ENCODE data around the gene CES3.

The CES3 gene

GRCh38 chr16:66961065-66961744 is at the start of gene CES3:
Gene CES3, plus strand, starts transcription at chr16:66961266. Its CDS starts 42 bp downstream, at chr16:66961308.
- peak; percentile 84 for DNase-seq

- no peak for DNase-seq
Measured at GRCh38 chr16:66911801-66912200, 49.3 kb upstream of the CES3 start.

- DNase-seq = no peak
Measured at GRCh38 chr16:66913081-66913480, 48.0 kb upstream of the CES3 start.

- DNase-seq = no peak
Measured at GRCh38 chr16:66913711-66914110, 47.4 kb upstream of the CES3 start.

GRCh38 chr16:66914541-66914940 is 46.5 kb upstream of the CES3 start:
- no peak for DNase-seq

- DNase-seq = no peak
Measured at GRCh38 chr16:66915041-66915440, 46.0 kb upstream of the CES3 start.

- DNase-seq = no peak
Measured at GRCh38 chr16:66916518-66916917, 44.5 kb upstream of the CES3 start.

GRCh38 chr16:66917741-66918140 is 43.3 kb upstream of the CES3 start:
- DNase-seq = no peak

- DNase-seq = no peak
Measured at GRCh38 chr16:66918355-66918754, 42.7 kb upstream of the CES3 start.

- DNase-seq = no peak
Measured at GRCh38 chr16:66918803-66919568, 42.1 kb upstream of the CES3 start, which contains the start of gene CDH16. Gene CDH16, minus strand, starts transcription at chr16:66918885. Its CDS starts 820 bp downstream, at chr16:66918065.

GRCh38 chr16:66919569-66920298 is 41.3 kb upstream of the CES3 start:
- DNase-seq = no peak

GRCh38 chr16:66920299-66920590 is 40.8 kb upstream of the CES3 start:
- no peak for DNase-seq

GRCh38 chr16:66920924-66921680 is 40.0 kb upstream of the CES3 start:
- no peak for DNase-seq

- no peak for DNase-seq
Measured at GRCh38 chr16:66921729-66922450, 39.2 kb upstream of the CES3 start.

- DNase-seq = no peak
Measured at GRCh38 chr16:66923247-66923731, 37.8 kb upstream of the CES3 start.

- DNase-seq = no peak
Measured at GRCh38 chr16:66923866-66924265, 37.2 kb upstream of the CES3 start.

GRCh38 chr16:66924527-66925321 is 36.3 kb upstream of the CES3 start:
- DNase-seq = peak; percentile 45

GRCh38 chr16:66925322-66925840 is 35.7 kb upstream of the CES3 start, which contains the start of gene RRAD:
Gene RRAD, minus strand, starts transcription at chr16:66925535. Its CDS starts 356 bp downstream, at chr16:66925179.
- DNase-seq = no peak

- no peak for DNase-seq
Measured at GRCh38 chr16:66926171-66926947, 34.7 kb upstream of the CES3 start.

- no peak for DNase-seq
Measured at GRCh38 chr16:66926961-66927436, 34.1 kb upstream of the CES3 start.
